SJSA1 (cell line): Measurements from ENCODE around the gene ATG16L2. TPM values are rescaled to one million over a fixed set of nuclear protein-coding genes. Genes with fewer than 3 reads are reported as not detected.
"Not testable (repeated sequence)": the region's sequence is repeated elsewhere in the genome, so short reads cannot be mapped to it uniquely, and the experiment has no call there.

Source experiments
- DNase-seq, 2 experiments: peaks; one replicate each; pipeline ENCODE4 v3.0.0-alpha.2; 2015 to 2020; ENCODE audit warnings: low spot score in 2 of 2, low read depth in 1 of 2
- H3K27ac ChIP-seq: fragments of 250-450 bp; sonication (Bioruptor Pico); 2 replicates; pipeline ENCODE4 v1.5.1; 2020; ENCODE audit warnings: mild to moderate bottlenecking, moderate library complexity
- H3K27me3 ChIP-seq: fragments of 250-450 bp; sonication (Bioruptor Pico); replicated peaks from 2 replicates; pipeline ENCODE4 v1.5.1; 2020; ENCODE audit warnings: mild to moderate bottlenecking, moderate library complexity
- H3K36me3 ChIP-seq: fragments of 250-450 bp; sonication (Bioruptor Pico); 2 replicates; pipeline ENCODE4 v1.5.1; 2020; ENCODE audit warnings: mild to moderate bottlenecking
- H3K4me1 ChIP-seq: fragments of 250-450 bp; sonication (Bioruptor Pico); replicated peaks from 2 replicates; pipeline ENCODE4 v1.6.1; 2021; ENCODE audit warnings: mild to moderate bottlenecking
- H3K4me3 ChIP-seq: fragments of 250-450 bp; sonication (Bioruptor Pico); 2 replicates; pipeline ENCODE4 v1.5.1; 2020; ENCODE audit warnings: mild to moderate bottlenecking
- H3K9me3 ChIP-seq: fragments of 250-450 bp; sonication (Bioruptor Pico); replicated peaks from 2 replicates; pipeline ENCODE4 v1.5.1; 2020; ENCODE audit warnings: mild to moderate bottlenecking
- total RNA-seq: library from RNA; depleted of rRNA; stranded (reverse); fragments of >200 nt; shearing (Covaris generic); gene quantifications from 2 replicates; pipeline ENCODE4 v1.2.3, GENCODE V29; 2014

The ATG16L2 gene
- total RNA-seq, 1 experiment from 2014 or later = 3.2 TPM

DNA sequence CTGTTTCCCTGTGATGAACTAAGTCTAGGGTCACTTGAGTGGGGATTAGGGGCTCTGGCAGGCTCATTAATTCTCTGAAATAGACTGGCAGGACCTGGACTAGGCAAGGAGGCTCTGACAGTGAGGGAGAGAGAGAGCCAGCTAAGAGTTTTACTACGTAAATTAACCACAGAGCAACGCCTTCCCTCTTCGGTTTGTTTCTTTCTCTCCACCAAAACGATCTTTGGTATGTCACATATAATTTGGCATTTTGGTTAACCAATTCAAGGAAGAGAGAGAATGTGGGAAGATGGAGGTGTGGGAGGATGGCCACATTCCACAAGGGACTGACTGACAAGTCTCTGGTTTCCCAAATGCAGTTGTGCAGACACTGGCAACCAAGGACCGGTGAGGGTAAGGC, 27.9 kb downstream of the ATG16L2 start:
- Histone ChIP-seq H3K4me3 (no peak overlapping the region), H3K9me3 (no peaks in the 10 kb centered on the region), H3K27me3 (no peaks in the 10 kb centered on the region), H3K27ac (no peak overlapping the region), H3K36me3 (peaks cover 5% of the 10 kb centered on the region; the same call in 1 of the 2 replicates), H3K4me1 (no peaks in the 10 kb centered on the region)
- DNase-seq = no peak

DNA sequence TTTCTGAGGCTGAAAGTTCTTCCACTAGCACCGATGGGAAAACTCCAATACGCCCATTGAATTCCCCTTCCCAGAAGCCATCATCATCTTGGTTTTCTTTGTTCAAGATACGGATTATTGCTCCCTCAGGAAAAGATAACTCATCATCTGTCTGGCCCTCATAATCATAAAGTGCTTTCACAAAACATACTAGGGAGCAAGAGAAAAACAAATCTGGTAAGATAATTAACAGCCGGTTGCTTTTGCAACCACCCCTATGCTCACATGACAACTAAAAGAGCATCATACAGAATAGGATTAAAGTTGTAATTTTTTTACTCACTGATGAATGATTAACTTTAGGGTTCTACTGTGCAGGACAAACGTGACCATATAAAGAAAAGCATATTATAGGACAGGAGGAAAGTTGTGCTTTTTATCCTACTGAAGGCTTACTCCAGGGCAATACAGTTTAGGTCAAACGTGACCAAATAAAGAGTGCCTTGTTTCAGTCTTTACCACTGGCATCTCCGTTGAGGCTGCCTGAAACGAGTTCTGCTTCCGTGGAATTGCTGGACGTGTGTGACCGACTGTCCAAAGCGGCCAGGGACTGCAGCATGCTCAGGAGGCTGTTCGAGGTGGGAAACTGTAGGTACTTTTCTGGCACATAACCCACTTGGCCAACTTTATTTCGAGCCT, 28.6 kb downstream of the ATG16L2 start:
- no peaks in the 10 kb centered on the region for H3K4me1 ChIP-seq
- no peak overlapping the region for H3K4me3 ChIP-seq
- no peaks in the 10 kb centered on the region for H3K27me3 ChIP-seq
- peaks cover 5% of the 10 kb centered on the region; the same call in 1 of the 2 replicates for H3K36me3 ChIP-seq
- no peak overlapping the region for H3K27ac ChIP-seq
- DNase-seq = no peak
- H3K9me3 ChIP-seq = no peaks in the 10 kb centered on the region

DNA sequence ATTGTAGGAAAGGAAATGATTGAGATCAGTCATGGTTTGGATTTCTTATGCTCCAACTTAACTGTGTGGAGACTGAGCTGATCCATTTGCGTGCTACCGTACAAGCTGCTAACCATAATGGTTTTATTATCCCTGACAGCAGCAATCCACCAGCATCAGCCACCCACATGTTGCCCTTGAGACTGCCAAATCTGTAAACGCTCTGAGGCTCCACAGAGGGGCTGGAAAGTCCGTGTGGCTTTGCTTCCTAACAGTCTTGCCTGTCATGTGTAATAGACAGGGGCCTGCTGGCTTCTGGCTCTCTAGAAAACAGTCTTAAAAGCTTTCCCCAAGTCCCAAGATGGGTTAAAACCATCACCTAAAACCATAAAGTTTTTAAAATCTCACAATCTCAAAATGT, 30.1 kb downstream of the ATG16L2 start:
- no peak overlapping the region for H3K27ac ChIP-seq
- peaks cover 5% of the 10 kb centered on the region; the same call in 1 of the 2 replicates for H3K36me3 ChIP-seq
- H3K4me1 ChIP-seq = no peaks in the 10 kb centered on the region
- no peaks in the 10 kb centered on the region for H3K9me3 ChIP-seq
- H3K4me3 ChIP-seq = no peak overlapping the region
- no peaks in the 10 kb centered on the region for H3K27me3 ChIP-seq
- no peak for DNase-seq

DNA sequence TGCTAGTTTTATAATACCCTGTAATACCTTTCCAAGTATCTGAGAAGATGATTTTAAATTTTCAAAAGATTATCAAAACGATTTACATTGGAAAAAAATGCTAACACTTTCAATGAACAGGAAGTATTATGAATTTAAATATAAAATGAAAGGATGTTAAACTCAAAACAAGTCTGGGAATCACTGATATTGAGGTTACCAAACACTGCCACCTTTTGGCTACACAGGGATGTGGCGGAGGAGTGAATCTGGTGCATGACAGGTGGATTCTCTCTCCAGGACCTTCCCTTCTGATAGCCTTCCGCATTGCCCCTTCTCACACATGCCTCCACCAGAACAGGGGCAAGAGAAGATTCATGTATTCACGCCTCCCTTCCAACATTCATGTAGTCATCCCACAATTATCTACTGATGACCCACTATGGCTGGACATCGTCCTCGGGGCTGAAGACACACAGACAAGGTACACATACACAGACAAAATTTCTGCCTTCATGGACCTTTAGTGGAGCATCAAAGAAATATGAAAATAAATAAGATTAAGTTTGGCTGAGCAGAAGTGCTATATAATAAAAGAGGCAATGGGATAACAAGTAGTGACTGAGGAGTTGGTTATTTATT, 34.7 kb downstream of the ATG16L2 start:
- no peak overlapping the region for H3K4me3 ChIP-seq
- DNase-seq = no peak
- H3K27ac ChIP-seq = no peak overlapping the region
- H3K4me1 ChIP-seq = no peaks in the 10 kb centered on the region
- H3K9me3 ChIP-seq = no peaks in the 10 kb centered on the region
- H3K27me3 ChIP-seq = no peaks in the 10 kb centered on the region
- no peaks in the 10 kb centered on the region for H3K36me3 ChIP-seq

DNA sequence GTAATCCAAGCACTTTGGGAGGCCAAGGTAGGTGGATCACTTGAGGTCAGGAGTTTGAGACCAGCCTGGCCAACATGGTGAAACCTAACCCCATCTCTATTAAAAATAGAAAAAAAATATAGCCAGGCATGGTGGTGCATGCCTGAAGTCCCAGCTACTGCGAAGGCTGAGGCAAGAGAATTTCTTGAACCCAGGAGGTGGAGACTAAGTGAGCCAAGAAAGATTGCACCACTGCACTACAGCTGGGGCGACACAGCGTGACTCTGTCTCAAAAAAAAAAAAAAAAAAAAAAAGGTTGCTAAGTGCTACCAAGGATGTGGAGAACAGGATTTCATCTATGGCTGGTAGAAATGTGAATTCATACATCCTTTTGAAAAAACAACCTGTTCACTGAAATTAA, 36.6 kb downstream of the ATG16L2 start:
- no peaks in the 10 kb centered on the region for H3K36me3 ChIP-seq
- no peak for DNase-seq
- H3K27ac ChIP-seq = no peak overlapping the region
- no peak overlapping the region for H3K4me3 ChIP-seq
- no peaks in the 10 kb centered on the region for H3K4me1 ChIP-seq
- no peaks in the 10 kb centered on the region for H3K9me3 ChIP-seq
- no peaks in the 10 kb centered on the region for H3K27me3 ChIP-seq

DNA sequence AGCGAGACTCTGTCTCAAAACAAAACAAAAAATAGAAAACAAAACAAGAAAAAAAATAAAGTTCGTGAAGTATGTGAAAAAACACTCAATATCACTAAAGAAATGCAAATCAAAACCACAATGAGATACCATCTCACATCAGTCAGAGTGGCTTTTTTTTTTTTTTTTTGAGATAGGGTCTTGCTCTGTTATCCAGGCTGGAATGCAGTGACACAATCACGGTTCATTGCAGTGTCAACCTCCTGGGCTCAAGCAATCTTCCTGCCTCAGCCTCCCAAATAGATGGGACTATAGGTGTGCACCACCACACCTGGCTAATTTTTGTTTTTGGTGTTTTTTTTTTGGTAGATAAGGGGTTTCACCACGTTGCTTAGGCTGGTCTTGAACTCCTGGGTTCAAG, 37.5 kb downstream of the ATG16L2 start:
- H3K36me3 ChIP-seq = no peaks in the 10 kb centered on the region
- no peaks in the 10 kb centered on the region for H3K4me1 ChIP-seq
- no peak overlapping the region for H3K4me3 ChIP-seq
- no peaks in the 10 kb centered on the region for H3K9me3 ChIP-seq
- no peak overlapping the region for H3K27ac ChIP-seq
- DNase-seq = no peak
- no peaks in the 10 kb centered on the region for H3K27me3 ChIP-seq

DNA sequence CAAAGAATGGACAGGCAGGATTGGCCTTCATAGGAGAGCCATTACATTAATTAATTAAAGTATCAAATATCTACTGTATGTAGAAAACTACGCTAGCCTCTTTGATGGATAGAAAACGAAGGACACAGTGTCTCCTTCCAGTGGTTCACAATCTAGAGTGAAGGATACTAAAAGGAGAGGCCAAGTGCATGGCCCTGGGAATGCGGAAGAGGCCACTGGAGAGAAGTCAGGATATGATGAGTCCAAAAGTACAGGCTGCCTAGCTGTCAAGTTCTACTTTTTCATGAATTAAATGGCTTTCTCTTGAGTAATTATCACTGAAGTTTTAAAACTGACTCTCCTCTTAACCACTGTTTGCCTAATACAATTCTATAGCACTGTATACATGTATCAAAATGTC, 41.9 kb downstream of the ATG16L2 start:
- H3K36me3 ChIP-seq = no peaks in the 10 kb centered on the region
- no peak overlapping the region for H3K27ac ChIP-seq
- DNase-seq = no peak
- no peaks in the 10 kb centered on the region for H3K4me1 ChIP-seq
- no peaks in the 10 kb centered on the region for H3K9me3 ChIP-seq
- no peak overlapping the region for H3K4me3 ChIP-seq
- no peaks in the 10 kb centered on the region for H3K27me3 ChIP-seq

DNA sequence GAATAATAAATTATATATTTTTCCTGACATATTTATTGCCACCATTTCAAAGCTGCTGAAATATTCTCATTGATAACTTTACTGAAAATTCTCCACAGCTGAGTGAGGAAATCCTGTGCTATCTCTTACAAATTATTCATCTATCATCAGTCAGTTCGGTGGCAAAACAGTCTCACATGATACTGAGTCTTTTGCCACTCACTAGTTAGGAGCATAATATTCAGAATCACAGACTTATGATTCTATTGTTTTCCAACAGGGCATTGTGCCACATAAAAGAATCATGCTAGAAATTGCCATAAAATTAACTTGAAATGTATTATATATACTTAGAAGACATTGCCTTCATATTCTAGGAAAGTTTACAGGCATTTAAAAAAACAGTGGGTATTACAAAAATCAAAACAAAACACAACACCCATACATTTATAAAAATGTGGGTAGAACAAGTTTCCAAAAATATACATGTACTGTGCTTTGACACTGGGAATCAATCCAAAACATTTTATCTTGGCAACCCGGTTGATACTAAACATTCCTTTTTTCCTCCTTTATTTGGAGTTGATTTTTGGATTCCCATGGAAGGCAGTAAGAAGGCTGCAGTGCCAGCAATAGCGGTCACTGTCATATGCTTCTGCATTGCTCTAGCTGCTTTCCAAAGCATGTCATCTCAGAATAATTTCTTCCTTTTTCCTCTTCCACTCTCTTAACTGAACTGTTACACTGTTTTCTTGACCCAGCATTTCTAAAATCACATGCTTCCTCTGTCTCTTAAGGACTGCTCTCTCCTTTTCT, 42.5 kb downstream of the ATG16L2 start:
- Histone ChIP-seq H3K36me3 (no peaks in the 10 kb centered on the region), H3K4me1 (no peaks in the 10 kb centered on the region), H3K27me3 (no peaks in the 10 kb centered on the region), H3K4me3 (no peak overlapping the region), H3K27ac (no peak overlapping the region), H3K9me3 (no peaks in the 10 kb centered on the region)
- no peak for DNase-seq

DNA sequence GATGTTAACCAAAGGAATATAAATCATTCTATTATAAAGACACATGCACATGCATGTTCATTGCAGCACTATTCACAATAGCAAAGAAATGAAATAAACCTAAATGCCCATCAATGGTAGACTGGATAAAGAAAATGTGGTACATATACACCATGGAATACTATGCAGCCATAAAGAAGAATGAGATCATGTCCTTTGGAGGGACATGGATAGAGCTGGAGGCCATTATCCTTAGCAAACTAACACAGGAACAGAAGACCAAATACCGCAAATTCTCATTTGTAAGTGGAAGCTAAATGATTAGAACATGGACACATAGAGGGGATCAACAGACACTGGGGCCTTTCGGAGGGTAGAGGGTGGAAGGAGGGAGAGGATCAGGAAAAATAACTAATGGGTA, 44.1 kb downstream of the ATG16L2 start:
- not testable (repeated sequence) for H3K4me3 ChIP-seq, H3K4me1 ChIP-seq, H3K27ac ChIP-seq, DNase-seq, H3K9me3 ChIP-seq, H3K36me3 ChIP-seq, H3K27me3 ChIP-seq

DNA sequence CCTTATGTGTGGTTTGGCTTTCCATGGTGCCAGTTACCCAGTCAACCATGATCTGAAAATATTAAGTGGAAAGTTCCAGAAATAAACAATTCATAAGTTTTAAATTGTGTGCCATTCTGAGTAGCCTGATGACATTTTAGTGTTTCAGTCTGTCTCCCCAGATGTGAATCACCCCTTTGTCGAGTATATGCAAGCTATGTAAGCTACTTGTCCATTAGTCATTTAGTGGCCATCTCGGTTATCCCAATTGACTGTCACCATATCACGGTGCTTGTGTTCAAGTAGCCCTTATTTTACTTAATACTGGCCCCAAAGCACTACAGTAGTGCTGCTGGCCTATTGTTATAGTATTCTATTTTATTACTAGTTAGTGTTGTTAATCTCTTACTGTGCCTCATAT, 44.9 kb downstream of the ATG16L2 start:
- DNase-seq = no peak
- no peak overlapping the region for H3K27ac ChIP-seq
- H3K4me1 ChIP-seq = no peaks in the 10 kb centered on the region
- no peaks in the 10 kb centered on the region for H3K27me3 ChIP-seq
- no peaks in the 10 kb centered on the region for H3K36me3 ChIP-seq
- no peaks in the 10 kb centered on the region for H3K9me3 ChIP-seq
- no peak overlapping the region for H3K4me3 ChIP-seq

DNA sequence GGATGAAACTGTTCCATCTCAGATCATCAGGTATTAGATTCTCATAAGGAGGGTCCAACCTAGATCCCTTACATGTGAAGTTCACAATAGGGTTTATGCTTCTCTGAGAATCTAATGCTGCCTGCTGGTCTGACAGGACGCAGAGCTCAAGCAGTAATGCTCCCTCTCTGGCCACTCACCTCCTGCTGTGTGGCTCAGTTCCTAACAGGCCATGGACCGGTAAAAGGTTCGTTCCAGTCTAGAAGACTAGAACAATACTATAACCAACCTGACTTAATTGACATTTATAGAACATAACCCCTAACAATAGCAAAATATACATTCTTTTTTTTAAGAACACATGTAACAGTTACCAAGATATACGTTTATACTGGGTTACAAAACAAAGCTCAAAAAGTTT, 45.8 kb downstream of the ATG16L2 start:
- no peak overlapping the region for H3K4me3 ChIP-seq
- H3K36me3 ChIP-seq = no peaks in the 10 kb centered on the region
- no peak for DNase-seq
- H3K9me3 ChIP-seq = no peaks in the 10 kb centered on the region
- no peaks in the 10 kb centered on the region for H3K27me3 ChIP-seq
- no peak overlapping the region for H3K27ac ChIP-seq
- no peaks in the 10 kb centered on the region for H3K4me1 ChIP-seq

DNA sequence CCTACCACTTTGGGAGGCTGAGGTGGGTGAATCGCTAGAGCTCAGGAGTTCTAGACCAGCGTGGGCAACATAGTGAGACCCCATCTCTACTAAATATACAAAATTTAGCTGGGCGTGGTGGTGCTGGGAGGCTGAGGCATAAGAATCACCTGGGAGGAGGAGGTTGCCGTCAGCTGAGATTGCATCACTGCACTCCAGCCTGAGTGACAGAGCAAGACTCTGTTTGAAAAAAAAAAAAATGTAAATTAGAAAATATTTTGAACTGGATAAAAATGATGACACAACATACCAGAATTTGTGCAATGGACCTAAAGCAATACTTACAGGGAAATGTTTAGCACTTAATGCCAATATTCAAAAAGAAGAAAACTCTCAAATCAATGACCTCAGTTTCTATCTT, 46.4 kb downstream of the ATG16L2 start:
- H3K27me3 ChIP-seq = no peaks in the 10 kb centered on the region
- H3K9me3 ChIP-seq = no peaks in the 10 kb centered on the region
- no peaks in the 10 kb centered on the region for H3K4me1 ChIP-seq
- no peak overlapping the region for H3K27ac ChIP-seq
- no peaks in the 10 kb centered on the region for H3K36me3 ChIP-seq
- DNase-seq = no peak
- no peak overlapping the region for H3K4me3 ChIP-seq

DNA sequence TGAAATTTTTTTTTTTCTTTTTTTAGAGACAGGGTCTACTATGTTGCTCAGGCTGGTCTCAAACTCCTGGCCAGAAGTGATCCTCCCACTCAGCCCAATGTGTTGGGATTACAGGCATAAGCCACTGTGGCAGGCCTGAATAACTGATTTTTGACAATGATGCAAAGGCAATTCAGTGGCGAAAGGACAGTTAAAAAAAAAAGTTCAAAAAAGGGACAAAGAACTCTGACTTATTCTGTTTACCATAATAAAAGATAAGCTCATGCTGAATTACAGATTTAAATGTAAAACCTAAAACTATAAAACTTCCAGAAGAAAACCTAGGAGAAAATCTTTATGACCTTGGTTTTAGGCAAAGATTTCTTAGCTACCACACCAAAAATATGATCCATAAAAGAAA, 48.9 kb downstream of the ATG16L2 start:
- Histone ChIP-seq H3K4me3 (no peak overlapping the region), H3K9me3 (no peaks in the 10 kb centered on the region), H3K36me3 (no peaks in the 10 kb centered on the region), H3K27ac (no peak overlapping the region), H3K4me1 (peaks cover 7% of the 10 kb centered on the region; the same call in 1 of the 2 replicates), H3K27me3 (no peaks in the 10 kb centered on the region)
- no peak for DNase-seq

DNA sequence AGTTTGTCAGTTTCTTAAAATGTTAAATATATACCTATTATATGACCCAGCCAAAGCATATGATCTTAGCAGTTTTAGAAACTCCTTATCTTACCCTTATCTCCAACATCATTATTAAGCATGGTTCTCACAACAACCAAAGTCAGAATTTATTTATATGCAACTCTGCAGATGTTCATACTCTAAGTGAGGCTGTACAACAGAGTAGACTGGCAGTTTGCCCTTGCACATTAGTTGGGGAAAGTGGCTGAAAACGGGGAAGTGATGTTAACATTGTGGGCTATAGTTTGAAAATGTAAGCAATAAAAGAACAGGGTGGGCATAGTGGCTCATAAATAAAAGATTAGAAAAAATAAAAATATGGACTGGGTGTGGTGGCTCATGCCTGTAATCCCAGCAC, 49.7 kb downstream of the ATG16L2 start:
- no peaks in the 10 kb centered on the region for H3K9me3 ChIP-seq
- H3K36me3 ChIP-seq = no peaks in the 10 kb centered on the region
- DNase-seq = no peak
- peaks cover 7% of the 10 kb centered on the region; the same call in 1 of the 2 replicates for H3K4me1 ChIP-seq
- H3K27ac ChIP-seq = no peak overlapping the region
- H3K4me3 ChIP-seq = no peak overlapping the region
- no peaks in the 10 kb centered on the region for H3K27me3 ChIP-seq
